PFSK-1 (cell line): Measurements from ENCODE around the gene PPP2R5B.

Source experiments
- FOXP2 ChIP-seq: optimal IDR thresholded peaks from 2 replicates; pipeline ENCODE3; 2011; ENCODE audit warnings: borderline replicate concordance, control low read depth, inconsistent platforms; ENCODE audit not compliant: insufficient read depth; ENCODE audit errors: extremely low read length, extremely low read depth
- POLR2AphosphoS5 ChIP-seq: IDR thresholded peaks from 2 replicates; pipeline ENCODE4 v1.6.1; 2012; ENCODE audit warnings: low read depth, mild to moderate bottlenecking, control low read depth, low read length, moderate library complexity
- SIN3A ChIP-seq: IDR thresholded peaks from 2 replicates; pipeline ENCODE4 v1.6.1; 2012; ENCODE audit warnings: mild to moderate bottlenecking, low read length, moderate library complexity, borderline replicate concordance; ENCODE audit not compliant: insufficient read depth
- TAF1 ChIP-seq: IDR thresholded peaks from 2 replicates; pipeline ENCODE4 v1.6.1; 2012; ENCODE audit warnings: low read length, control low read depth, borderline replicate concordance; ENCODE audit not compliant: insufficient read depth
- TF ChIP-seq, protein P1 (sequence below), 2 experiments: IDR thresholded peaks; 2 replicates each; pipeline versions ENCODE4 v1.6.1 to v1.8.0; 2011 to 2012; ENCODE audit warnings: low read depth in 2 of 2, low read length in 2 of 2, control low read depth in 1 of 2, inconsistent platforms in 1 of 2, mild to moderate bottlenecking in 1 of 2, moderate library complexity in 1 of 2; ENCODE audit not compliant: insufficient read depth in 1 of 2

Gene PPP2R5B

DNA sequence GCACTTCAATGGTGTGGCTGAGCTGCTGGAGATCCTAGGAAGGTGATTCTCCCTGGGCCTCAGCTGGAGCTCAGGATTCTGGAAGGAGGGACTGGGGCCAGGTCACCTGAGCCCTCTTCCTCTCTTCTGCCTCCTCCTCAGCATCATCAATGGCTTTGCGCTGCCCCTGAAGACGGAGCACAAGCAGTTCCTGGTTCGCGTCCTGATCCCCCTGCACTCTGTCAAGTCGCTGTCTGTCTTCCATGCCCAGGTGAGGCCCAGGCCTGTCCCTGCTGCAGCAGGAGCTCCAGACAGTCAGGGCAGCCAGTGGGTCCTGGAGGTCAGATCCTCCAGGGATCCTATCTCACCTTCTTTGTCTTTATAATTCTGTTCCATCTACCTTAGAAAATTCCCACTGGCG is 5.9 kb downstream of the PPP2R5B start:
- TF ChIP-seq, protein P1, sequence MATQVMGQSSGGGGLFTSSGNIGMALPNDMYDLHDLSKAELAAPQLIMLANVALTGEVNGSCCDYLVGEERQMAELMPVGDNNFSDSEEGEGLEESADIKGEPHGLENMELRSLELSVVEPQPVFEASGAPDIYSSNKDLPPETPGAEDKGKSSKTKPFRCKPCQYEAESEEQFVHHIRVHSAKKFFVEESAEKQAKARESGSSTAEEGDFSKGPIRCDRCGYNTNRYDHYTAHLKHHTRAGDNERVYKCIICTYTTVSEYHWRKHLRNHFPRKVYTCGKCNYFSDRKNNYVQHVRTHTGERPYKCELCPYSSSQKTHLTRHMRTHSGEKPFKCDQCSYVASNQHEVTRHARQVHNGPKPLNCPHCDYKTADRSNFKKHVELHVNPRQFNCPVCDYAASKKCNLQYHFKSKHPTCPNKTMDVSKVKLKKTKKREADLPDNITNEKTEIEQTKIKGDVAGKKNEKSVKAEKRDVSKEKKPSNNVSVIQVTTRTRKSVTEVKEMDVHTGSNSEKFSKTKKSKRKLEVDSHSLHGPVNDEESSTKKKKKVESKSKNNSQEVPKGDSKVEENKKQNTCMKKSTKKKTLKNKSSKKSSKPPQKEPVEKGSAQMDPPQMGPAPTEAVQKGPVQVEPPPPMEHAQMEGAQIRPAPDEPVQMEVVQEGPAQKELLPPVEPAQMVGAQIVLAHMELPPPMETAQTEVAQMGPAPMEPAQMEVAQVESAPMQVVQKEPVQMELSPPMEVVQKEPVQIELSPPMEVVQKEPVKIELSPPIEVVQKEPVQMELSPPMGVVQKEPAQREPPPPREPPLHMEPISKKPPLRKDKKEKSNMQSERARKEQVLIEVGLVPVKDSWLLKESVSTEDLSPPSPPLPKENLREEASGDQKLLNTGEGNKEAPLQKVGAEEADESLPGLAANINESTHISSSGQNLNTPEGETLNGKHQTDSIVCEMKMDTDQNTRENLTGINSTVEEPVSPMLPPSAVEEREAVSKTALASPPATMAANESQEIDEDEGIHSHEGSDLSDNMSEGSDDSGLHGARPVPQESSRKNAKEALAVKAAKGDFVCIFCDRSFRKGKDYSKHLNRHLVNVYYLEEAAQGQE (IDR thresholded peaks at IDR 0.05; ENCODE audit: insufficient read depth in 1 of 2, low read depth in 2 of 2, low read length in 2 of 2): no peak
- TF ChIP-seq FOXP2: no peak
- no peak for TF ChIP-seq POLR2AphosphoS5
- no peak for TF ChIP-seq TAF1
- TF ChIP-seq SIN3A: no peak

DNA sequence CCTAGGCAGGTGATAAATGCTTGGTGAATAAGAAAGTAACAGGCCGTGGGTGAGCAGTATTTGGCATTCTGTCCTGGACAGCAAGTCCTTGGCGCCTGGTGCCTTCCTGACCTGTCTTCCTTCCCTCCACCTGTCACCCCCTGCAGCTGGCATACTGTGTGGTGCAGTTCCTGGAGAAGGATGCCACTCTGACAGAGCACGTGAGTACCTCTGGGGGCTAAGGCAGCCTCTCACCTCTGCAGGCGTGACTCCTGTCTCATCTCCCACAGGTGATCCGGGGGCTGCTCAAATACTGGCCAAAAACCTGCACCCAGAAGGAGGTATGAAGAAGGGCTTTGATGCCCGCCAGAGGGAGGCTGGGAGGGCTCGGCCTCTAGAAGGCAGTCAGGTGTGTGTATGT is 6.8 kb downstream of the PPP2R5B start:
- TF ChIP-seq TAF1: no peak

DNA sequence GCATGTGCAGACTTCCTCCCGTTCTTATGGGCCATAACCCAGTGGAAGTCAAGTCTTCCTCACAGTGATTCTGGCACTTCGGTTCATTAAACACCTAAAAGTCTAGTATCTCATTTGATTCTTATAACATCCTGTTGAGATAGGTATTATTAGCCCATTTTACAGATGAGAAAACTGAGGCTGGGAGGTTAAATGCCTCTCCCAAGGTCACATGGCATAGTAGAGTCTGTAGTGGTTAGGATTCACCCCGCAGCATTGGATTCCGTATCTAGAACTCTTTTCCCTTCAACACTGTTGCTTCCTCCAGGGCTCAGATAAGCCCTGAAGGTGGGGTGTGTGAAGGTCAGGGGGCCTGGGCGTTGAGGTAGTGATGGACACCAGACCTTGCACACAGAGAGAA is 7.8 kb downstream of the PPP2R5B start:
- TF ChIP-seq POLR2AphosphoS5 (no peak), FOXP2 (no peak), SIN3A (no peak), TAF1 (no peak)
- TF ChIP-seq, protein P1 (IDR thresholded peaks at IDR 0.05; ENCODE audit: insufficient read depth in 1 of 2, low read depth in 2 of 2, low read length in 2 of 2): no peak

DNA sequence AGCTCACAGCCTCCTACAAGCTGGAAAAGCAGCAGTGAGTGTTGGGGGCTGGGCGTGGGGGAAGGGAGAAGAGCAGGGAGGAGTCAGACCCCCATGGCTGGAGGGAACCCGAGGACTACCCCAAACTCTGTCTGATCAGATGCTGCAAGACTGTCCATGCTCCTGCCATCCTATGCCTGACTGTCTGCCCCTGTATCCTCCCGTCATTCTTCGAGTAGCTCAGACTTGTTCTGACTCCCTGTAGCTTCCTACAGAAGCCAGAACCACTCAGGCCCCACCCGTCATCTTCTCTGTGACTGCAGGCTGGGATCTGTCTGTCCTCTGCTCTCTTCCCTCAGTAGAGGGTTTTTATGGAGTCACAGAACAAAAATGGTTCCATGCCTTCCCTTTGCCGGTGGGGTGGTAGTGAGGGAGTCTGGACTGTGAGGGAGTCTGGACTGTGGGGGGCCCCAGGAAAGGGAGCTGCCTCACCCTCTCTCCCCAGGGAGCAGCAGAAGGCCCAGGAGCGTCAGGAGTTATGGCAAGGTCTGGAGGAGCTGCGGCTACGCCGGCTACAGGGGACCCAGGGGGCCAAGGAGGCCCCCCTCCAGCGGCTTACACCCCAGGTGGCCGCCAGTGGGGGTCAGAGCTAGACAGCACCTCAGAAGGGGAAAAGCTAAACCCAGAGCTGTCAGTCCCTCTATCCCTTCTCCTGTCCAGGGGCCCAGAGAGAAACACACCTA is 8.9 kb downstream of the PPP2R5B start:
- TF ChIP-seq TAF1: no peak
- TF ChIP-seq, protein P1 (IDR thresholded peaks at IDR 0.05; ENCODE audit: insufficient read depth in 1 of 2, low read depth in 2 of 2, low read length in 2 of 2): no peak

DNA sequence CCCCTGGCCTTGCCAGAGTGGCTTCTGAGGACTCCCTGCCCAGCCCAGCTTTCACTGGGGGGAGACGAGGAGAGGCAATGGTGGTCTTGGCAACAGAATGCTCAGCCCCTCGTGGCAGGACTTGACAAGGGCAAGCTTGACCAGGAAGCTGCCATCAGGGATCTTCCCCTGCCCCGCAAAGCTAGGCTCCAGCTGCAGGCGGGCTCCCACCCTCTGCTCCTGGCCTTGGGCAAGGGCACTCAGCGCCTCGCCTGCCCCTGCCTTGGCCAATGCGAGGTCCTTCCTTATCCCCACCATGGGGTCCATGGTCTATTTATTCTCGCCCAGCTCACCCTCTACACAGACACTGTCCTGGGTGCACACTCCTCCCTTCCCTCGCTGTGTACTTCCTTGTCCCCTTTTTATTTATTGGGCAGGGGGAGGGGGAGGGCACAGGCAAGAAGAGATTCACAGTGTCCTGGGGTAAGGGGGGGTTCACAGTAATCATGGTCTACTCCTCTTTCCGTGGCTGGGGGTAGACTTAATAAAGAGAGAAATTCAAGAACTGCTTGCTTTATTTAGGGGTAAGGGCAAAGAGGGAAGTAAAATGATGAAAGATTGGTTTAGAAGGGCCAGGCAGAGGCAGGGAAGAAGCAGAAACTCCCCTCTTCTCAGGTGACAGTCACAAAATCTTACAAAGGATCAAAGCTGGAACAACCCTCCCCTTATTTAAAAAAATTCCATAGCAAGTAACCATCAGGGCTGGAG is 9.6 kb downstream of the PPP2R5B start:
- no peak for TF ChIP-seq TAF1
- TF ChIP-seq POLR2AphosphoS5: no peak
- TF ChIP-seq, protein P1 (IDR thresholded peaks at IDR 0.05; ENCODE audit: insufficient read depth in 1 of 2, low read depth in 2 of 2, low read length in 2 of 2): no peak
- TF ChIP-seq SIN3A: no peak
- no peak for TF ChIP-seq FOXP2
